GM19395 (cell line): ENCODE data around the gene LTF.
"Not testable (repeated sequence)": the region's sequence is repeated elsewhere in the genome, so short reads cannot be mapped to it uniquely, and the experiment has no call there.

Experiments
- ATAC-seq: cut with Tn5 transposase; IDR thresholded peaks from one replicate; pipeline ENCODE4 v1.9.1; 2021; ENCODE audit warnings: mild to moderate bottlenecking, moderate library complexity; ENCODE audit not compliant: unreplicated experiment

LTF gene

DNA sequence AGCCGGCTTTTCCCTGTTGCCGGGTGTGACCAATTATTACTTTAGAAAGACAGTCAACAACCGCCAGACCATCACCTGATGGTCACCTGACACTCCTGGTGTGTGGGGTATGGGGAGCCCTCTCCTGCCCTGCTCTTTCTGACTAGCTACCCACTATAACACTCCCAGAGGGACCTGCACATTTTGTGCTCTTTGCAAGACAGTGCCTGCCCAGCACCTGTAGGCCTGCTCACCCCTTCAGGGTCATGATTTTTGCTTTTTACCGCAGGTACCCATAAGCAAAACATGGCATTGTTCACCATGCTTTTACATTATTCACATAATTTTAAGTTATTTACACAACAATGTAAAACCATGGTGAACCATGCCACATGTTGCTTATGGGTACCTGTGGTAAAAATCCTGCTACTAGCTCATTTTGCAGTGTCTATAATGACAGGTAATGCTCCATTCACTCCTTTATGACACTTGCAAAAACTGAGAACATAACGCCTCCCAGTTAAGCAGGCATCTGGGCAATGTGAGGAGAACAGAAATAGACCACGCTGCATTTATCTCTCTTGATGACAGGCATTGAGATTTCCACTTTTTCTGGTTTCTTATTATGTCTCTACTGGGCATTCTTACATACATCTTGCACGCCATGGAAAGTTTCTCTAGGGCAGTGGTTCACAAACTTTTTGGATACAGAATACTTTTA is 47.7 kb downstream of the LTF start:
- no peak for ATAC-seq

- ATAC-seq: no peak
Measured at GRCh38 chr3:46416125-46416810, 48.4 kb downstream of the LTF start.

DNA sequence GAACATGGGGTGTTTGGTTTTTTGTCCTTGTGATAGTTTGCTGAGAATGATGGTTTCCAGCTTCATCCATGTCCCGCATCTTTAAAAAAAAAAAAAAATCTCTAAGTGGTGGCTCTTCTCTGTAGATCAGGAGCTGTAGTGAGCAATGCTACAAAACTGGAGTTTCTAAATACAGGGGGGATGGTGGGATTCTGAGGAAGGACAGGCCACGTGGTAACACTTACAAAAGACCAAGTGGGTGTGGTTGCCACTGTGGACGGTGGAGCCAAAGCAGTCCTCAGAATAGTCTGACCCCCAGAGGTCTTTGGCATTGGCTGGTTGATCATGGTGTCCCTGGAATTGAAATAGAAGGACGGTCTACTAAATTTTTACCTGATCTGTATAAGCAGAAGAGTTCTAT is 50.0 kb downstream of the LTF start:
- no peak for ATAC-seq

DNA sequence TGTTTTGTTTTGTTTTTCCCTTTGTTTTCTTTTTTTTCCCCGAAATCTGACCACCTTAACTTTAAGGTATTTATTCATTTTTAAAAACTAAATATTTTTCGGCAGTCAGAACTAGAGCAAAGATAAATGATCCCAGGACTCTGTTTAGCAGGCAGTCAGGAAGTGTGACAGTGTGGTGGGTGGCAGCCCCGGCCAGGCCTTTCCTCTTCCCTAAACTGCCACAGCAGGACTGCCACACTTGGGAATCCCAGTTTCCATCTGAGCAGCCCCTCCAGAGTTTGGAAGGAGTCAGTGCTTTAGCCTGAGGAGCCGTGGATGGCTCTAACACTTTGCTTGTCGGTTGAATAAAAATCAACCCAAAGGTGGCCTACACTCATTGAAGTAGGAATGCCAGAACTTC is 50.8 kb downstream of the LTF start:
- no peak for ATAC-seq

DNA sequence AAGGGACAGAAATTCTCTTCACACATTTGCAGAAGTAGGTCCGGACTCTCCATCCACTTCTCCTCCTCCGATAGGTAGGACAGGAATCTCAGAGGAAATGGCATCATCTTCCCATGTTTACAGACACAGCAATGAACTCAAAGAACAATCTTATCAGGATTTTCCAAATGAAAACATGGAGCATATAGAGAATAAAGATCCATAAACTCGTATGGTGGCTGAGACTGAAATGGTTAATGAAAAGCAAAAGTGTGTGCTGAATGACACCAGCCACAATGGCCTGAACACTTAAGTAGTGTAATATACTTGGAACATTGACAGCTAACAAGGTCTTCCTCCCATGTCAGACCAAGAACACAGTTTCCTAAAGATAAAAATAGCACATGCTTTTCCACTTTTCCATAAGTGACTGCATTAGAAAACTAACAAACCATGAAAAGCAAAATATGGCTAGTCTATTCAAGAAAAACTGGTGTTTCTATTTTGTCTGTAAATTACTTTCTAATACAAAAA is 51.9 kb downstream of the LTF start:
- ATAC-seq: no peak

GRCh38 chr3:46411271-46411670 is 53.4 kb downstream of the LTF start:
- ATAC-seq: no peak

DNA sequence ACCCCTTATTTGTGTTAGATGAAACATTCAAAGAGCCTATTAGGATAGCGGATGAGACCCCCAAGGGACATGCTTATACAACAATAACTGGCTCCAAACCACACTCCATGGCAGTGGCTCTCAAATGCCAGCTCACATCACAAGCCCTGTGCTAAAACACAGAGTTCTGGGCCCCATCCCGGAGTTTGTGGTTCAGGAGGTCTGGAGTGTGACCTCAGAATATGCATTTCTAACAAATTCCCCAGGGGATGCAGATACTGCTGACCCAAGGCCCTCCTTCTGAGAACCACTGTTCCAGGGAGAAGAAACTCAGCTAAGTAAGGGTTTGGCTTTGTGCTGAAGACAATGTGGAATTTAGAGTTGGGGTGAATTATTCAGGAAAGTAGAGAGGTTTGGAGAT is 54.0 kb downstream of the LTF start:
- ATAC-seq: no peak

DNA sequence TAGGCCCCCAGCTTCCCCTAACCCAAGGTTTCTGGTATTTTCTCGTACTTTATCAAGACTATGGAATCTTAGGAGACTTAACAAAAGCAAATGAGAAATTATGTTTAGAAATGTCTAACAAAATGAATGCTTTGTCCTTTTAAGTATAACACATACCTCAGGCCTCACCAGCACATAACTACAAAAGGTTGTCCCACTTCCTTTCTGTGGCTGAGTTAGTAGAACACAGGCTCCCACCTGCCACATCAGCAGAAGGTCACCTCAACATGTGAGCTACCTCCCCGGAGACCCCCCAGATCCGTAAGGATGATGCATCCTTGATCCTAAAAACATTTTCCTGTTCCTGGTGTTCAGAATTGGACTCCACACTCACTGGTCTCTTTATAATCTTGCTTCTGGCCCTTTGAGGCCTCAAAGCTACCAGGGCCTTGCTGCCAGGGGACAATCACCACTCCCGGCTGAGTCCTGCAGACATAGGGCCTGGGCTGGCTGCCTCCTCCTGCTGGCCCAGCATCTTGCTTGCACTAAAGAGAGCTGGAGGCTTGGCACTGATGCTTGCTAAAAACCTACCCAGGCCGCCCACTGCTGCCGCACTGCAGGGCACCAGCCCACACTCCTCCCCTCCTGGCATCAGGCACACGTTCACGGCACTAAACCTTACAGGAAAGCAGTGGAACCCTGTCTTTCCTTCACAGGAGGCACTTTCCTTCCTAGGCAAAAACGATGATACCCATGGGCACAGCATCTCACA is 54.8 kb downstream of the LTF start:
- no peak for ATAC-seq

GRCh38 chr3:46408853-46409252 is 55.9 kb downstream of the LTF start:
- no peak for ATAC-seq

DNA sequence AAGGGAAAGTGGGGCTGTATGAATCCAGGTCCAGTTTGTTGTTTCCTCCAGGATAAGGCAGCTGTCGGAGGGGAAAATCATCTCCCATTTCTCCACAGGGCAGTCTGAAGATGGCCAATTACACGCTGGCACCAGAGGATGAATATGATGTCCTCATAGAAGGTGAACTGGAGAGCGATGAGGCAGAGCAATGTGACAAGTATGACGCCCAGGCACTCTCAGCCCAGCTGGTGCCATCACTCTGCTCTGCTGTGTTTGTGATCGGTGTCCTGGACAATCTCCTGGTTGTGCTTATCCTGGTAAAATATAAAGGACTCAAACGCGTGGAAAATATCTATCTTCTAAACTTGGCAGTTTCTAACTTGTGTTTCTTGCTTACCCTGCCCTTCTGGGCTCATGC is 56.7 kb downstream of the LTF start:
- ATAC-seq: no peak

GRCh38 chr3:46406788-46407611 is 57.7 kb downstream of the LTF start, which contains the start of the genes CCR5AS and CCRL2:
Gene CCR5AS (minus strand): TSS chr3:46407066.
Gene CCRL2 (plus strand): TSS chr3:46407259. CDS start chr3:46408080, 821 bp downstream.
- peak; percentile 60 for ATAC-seq

DNA sequence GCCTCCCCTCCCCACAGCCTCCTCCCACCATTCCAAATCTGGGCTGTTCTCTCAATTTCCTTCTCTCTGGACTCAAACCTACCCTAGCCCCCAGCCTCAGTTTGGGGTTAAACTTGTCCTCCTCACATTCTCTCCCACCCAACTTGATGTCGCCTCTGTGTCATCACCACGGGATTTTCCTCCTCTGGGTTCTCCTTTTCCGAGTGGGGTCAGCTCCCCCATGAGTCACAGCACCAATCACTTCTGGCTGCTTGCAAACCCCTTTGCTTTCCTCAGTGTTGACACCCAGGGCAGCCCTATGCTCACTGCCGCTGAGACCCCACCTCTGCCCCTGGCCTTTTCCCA is 58.3 kb downstream of the LTF start:
- ATAC-seq: no peak

GRCh38 chr3:46405301-46406019 is 59.2 kb downstream of the LTF start:
- no peak for ATAC-seq

- not testable (repeated sequence) for ATAC-seq
Measured at GRCh38 chr3:46402902-46403301, 61.8 kb downstream of the LTF start.

- ATAC-seq: no peak
Measured at GRCh38 chr3:46401579-46401978, 63.1 kb downstream of the LTF start.

DNA sequence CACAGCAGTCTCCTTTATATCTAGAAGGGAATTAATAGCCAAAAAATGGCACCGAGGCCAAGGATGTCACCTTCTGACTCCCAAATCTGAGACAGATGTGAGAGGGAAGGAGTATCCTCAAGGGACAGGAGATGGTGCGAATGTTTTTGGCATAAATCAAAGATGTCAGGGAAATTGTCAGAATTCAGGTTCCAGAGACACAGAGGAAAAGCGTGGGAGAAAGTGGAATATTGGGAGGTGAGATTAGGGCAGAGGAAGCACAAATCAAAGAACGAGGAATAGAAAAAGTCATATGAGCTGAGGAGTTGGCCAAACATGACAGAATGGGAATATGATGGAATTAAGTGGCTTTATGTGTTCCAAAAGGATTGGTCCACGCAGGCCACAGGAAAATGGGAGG is 63.9 kb downstream of the LTF start:
- ATAC-seq: no peak

DNA sequence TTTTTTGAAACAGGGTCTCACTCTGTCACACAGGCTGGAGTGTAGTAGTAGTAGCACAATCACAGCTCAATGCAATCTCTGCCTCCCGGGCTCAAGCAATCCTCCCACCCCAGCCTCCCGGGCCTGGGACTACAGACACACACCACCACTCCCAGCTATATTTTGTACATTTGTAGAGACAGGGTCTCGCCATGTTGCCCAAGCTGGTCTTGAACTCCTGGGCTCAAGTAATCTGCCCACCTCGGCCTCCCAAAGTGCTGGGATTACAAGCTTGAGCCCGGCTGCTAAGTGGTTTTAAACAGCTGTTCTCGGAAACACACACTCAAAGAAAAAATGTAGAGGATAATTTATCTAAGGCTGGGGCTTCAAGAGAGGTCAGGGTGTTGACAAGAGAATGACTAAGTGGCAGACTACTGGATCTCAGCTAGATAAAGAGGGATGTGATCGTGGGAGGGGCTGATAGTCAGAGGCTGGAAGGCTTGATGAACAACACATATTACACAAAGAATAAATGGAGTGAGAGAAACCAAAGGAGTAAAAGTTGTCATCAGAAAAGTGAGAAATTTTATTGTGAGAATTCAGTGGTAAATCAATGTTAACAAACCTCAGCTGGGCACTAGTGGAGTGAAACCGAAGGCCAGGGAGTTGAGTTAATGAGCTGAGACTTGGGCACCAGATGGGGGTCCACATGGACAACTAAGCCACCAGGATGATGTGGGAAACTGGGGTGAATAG is 64.5 kb downstream of the LTF start:
- no peak for ATAC-seq

- no peak for ATAC-seq
Measured at GRCh38 chr3:46399557-46399956, 65.1 kb downstream of the LTF start.

- no peak for ATAC-seq
Measured at GRCh38 chr3:46399098-46399497, 65.6 kb downstream of the LTF start.
